Measurements from ENCODE around the gene PTGES3.

The PTGES3 gene

GRCh38 chr12:56677680-56678079 lies 10.4 kb downstream of the PTGES3 start:
- intact Hi-C loops (cut with DNase I; ENCODE audit: low total_unique reads): no loop called here
- H3K4me3 ChIP-seq: no peak overlapping the region
- no peak for TF ChIP-seq CTCF (IDR thresholded peaks at IDR 0.05)

GRCh38 chr12:56676851-56677580 lies 11.1 kb downstream of the PTGES3 start:
- DNase-seq: no peak
- H3K36me3 ChIP-seq: peaks cover 6 to 14% (median 9%) of the 10 kb centered on the region in 3 donors
- no peaks in the 10 kb centered on the region for H3K9me3 ChIP-seq
- no peak for TF ChIP-seq CTCF (IDR thresholded peaks at IDR 0.05)
- no peak overlapping the region for H3K4me3 ChIP-seq
- no peak overlapping the region for H3K27ac ChIP-seq
- no peaks in the 10 kb centered on the region for H3K27me3 ChIP-seq
- H3K4me1 ChIP-seq: peaks cover 0 to 81% (median 17%) of the 10 kb centered on the region in 4 donors
- intact Hi-C loops (cut with DNase I; ENCODE audit: low total_unique reads): no loop called here

More at GRCh38 chr12:56677680-56678079, 10.4 kb downstream of the PTGES3 start:
- Histone ChIP-seq H3K36me3 (peaks cover 0 to 8% (median 2%) of the 10 kb centered on the region in 3 donors), H3K4me1 (peaks cover 0 to 82% (median 20%) of the 10 kb centered on the region in 4 donors), H3K27ac (no peak overlapping the region), H3K27me3 (no peaks in the 10 kb centered on the region), H3K9me3 (no peaks in the 10 kb centered on the region)
- DNase-seq: no peak

- DNase-seq: no peak
- TF ChIP-seq CTCF (IDR thresholded peaks at IDR 0.05): no peak
- intact Hi-C loops (cut with DNase I; ENCODE audit: low total_unique reads): no loop called here
- Histone ChIP-seq H3K36me3 (peaks cover 57 to 61% (median 60%) of the 10 kb centered on the region in 3 donors), H3K27ac (no peak overlapping the region), H3K4me1 (peaks cover 0 to 28% (median 2%) of the 10 kb centered on the region in 4 donors), H3K4me3 (no peak overlapping the region), H3K27me3 (no peaks in the 10 kb centered on the region), H3K9me3 (no peaks in the 10 kb centered on the region)
Observed at GRCh38 chr12:56671608-56672007, 16.5 kb downstream of the PTGES3 start.

GRCh38 chr12:56670836-56671235 lies 17.2 kb downstream of the PTGES3 start:
- no peak overlapping the region for H3K27ac ChIP-seq
- peak in 1 of 2 donors; percentile 34 for DNase-seq
- H3K36me3 ChIP-seq: peaks cover 64 to 69% (median 66%) of the 10 kb centered on the region in 3 donors

GRCh38 chr12:56668197-56668457 lies 20.0 kb downstream of the PTGES3 start:
- no peaks in the 10 kb centered on the region for H3K27me3 ChIP-seq
- H3K9me3 ChIP-seq: no peaks in the 10 kb centered on the region
- H3K4me3 ChIP-seq: no peak overlapping the region
- peaks cover 0 to 11% (median 2%) of the 10 kb centered on the region in 4 donors for H3K4me1 ChIP-seq
- H3K36me3 ChIP-seq: peaks cover 80 to 94% (median 88%) of the 10 kb centered on the region in 3 donors
- no peak overlapping the region for H3K27ac ChIP-seq
- no peak for TF ChIP-seq CTCF (IDR thresholded peaks at IDR 0.05)
- intact Hi-C loops (cut with DNase I; ENCODE audit: low total_unique reads): no loop called here
- no peak for DNase-seq

More at GRCh38 chr12:56670836-56671235, 17.2 kb downstream of the PTGES3 start:
- no peaks in the 10 kb centered on the region for H3K9me3 ChIP-seq
- no peaks in the 10 kb centered on the region for H3K27me3 ChIP-seq
- no peak overlapping the region for H3K4me3 ChIP-seq
- TF ChIP-seq CTCF (IDR thresholded peaks at IDR 0.05): no peak
- intact Hi-C loops (cut with DNase I; ENCODE audit: low total_unique reads): no loop called here
- H3K4me1 ChIP-seq: peaks cover 0 to 22% (median 2%) of the 10 kb centered on the region in 4 donors

All from tibial artery (tissue), 4 donors.